ENCODE measurements around the gene CNR1.

Gene CNR1

DNA sequence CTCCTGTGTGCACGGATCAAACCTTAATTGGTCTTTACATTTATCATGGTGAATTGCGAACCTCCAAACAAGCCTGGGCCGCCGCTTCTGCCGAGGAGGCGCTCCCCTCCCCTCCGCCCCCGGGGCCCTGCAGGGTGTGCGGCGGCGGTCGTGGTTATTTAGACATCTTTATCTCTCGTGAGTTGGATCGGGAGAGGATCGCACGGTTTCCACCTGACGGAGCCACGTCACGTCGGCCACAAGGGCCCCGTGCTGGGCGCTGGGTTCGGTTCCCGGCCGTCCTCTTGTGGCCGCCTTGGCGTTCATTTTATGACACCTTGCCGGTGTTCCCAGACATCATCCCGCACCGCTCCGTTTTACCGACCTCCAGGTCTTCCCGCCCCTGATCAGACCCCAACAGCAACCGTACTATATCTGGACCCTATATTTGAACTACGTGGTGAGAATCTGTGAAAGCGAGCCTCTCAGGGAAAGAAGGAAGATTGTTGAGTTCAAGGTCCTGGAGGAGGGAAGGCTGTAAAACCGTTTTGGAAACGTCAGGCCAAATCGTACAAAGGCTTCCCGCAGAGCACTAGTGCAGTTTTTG is 1.3 kb upstream of the CNR1 start:
- H3K14ac ChIP-seq (ENCODE audit: low read length): no peak overlapping the region
- H3K9me3 ChIP-seq (replicated peaks in 1 of 2; ENCODE audit: control insufficient read depth in 2 of 2, insufficient read depth in 1 of 2, low read depth in 1 of 2, low read length in 2 of 2): no peaks in the 10 kb centered on the region
- H3K4me1 ChIP-seq (ENCODE audit: control insufficient read depth in 2 of 2, insufficient read depth in 1 of 2, low read depth in 1 of 2, low read length in 2 of 2): peaks cover 2 to 4% of the 10 kb centered on the region in 2 donors
- no peak overlapping the region for H3K27ac ChIP-seq (replicated peaks; ENCODE audit: low read length)
- H2BK15ac ChIP-seq (ENCODE audit: low read length): no peak overlapping the region
- H4K91ac ChIP-seq (ENCODE audit: low read depth, low read length, poor library complexity): no peak overlapping the region
- H3K4ac ChIP-seq (ENCODE audit: low read length): no peak overlapping the region
- peaks cover 7 to 76% (median 31%) of the 10 kb centered on the region in 3 experiments for H3K27me3 ChIP-seq (ENCODE audit: control insufficient read depth in 3 of 3, insufficient read depth in 3 of 3, low read depth in 1 of 3, low read length in 3 of 3)
- H2BK5ac ChIP-seq (ENCODE audit: low read length): no peak overlapping the region
- no peaks in the 10 kb centered on the region for H3K36me3 ChIP-seq (replicated peaks in 1 of 2; ENCODE audit: control insufficient read depth in 2 of 2, insufficient read depth in 2 of 2, low read length in 2 of 2)
- no peak overlapping the region for H2BK120ac ChIP-seq (ENCODE audit: low read depth, low read length)
- H3K4me3 ChIP-seq (ENCODE audit: low read length in 2 of 2): peak overlapping the region in 1 of 2 donors; percentile 79
- no peak overlapping the region for H3K23ac ChIP-seq (ENCODE audit: low read depth, low read length, poor library complexity)
- H4K8ac ChIP-seq (ENCODE audit: low read depth, low read length): no peak overlapping the region
- DNase-seq (ENCODE audit: low spot score): no peak
- H2AK5ac ChIP-seq (ENCODE audit: low read depth, low read length): no peak overlapping the region
- no CpG with 5 or more reads among the region's 40 CpGs for WGBS, 2 donors (ENCODE audit: extremely low coverage in 2 of 2, insufficient read length in 2 of 2, insufficient replicate concordance in 1 of 2)
- peak overlapping the region; percentile 91 for H3K4me2 ChIP-seq (ENCODE audit: insufficient read depth, low read length, poor library complexity, severe bottlenecking)
- no peak overlapping the region for H2BK12ac ChIP-seq (ENCODE audit: low read length)
- H2AFZ ChIP-seq (ENCODE audit: low read length): peak overlapping the region; percentile 99
- no peaks in the 10 kb centered on the region for H3K79me1 ChIP-seq (ENCODE audit: low read depth, low read length)
- no peak overlapping the region for H3K9ac ChIP-seq (ENCODE audit: low read depth, low read length, poor library complexity)
- H3K18ac ChIP-seq (ENCODE audit: low read length): no peak overlapping the region

DNA sequence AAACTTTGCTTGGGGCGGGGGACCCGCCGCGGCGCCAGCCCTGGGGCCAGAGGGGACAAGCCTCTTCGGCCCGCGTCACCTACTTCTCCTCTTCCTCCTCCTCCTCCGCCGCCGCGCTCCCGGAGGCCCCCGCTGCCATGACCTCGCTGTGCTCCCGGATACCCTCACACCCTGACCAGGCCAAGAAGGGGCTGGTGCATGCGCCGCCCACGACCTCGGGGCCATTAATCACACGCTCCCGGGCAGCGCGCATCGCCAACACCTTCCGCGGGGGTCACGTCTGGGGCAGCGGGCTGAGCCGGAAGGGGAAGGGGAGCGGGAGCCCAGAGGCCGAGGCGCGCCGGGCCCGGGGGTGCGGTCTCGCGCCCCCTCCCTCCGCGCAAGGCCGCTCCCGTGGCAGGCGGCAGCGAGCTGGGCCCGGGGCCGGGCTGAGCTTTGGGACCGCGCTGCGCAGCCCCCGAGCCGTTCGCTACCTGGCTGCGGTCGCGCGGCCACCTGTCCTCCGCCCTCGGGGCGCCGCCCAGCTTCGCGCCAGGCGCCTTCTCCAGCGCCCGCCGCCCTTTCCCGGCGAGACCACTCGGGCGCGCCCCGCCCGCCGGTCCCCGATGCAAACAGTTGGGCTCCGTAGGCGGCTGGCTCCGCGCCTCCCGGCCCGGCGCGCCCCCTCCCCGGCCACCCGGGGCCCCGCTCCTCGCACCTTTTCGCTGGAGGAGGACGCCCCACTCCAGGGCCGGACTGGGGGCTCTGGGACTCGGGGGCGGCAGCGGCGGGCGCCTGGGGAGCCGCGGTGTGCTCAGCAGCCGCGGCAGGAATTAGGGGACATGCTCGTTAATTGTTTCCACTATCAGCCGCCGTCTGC is 575 bp upstream of the CNR1 start:
- Histone ChIP-seq H3K9me3 (replicated peaks in 1 of 2; ENCODE audit: control insufficient read depth in 2 of 2, insufficient read depth in 1 of 2, low read depth in 1 of 2, low read length in 2 of 2) (no peaks in the 10 kb centered on the region), H2AFZ (ENCODE audit: low read length) (peak overlapping the region; percentile 99), H2BK5ac (ENCODE audit: low read length) (no peak overlapping the region), H3K4me2 (ENCODE audit: insufficient read depth, low read length, poor library complexity, severe bottlenecking) (peak overlapping the region; percentile 91), H3K23ac (ENCODE audit: low read depth, low read length, poor library complexity) (peak overlapping the region; percentile 8), H3K4me3 (ENCODE audit: low read length in 2 of 2) (peak overlapping the region; percentile 47 to 79), H4K91ac (ENCODE audit: low read depth, low read length, poor library complexity) (no peak overlapping the region), H2BK15ac (ENCODE audit: low read length) (peak overlapping the region; percentile 73), H2BK12ac (ENCODE audit: low read length) (no peak overlapping the region), H3K27me3 (ENCODE audit: control insufficient read depth in 3 of 3, insufficient read depth in 3 of 3, low read depth in 1 of 3, low read length in 3 of 3) (peaks cover 7 to 77% (median 31%) of the 10 kb centered on the region in 3 experiments), H3K4me1 (ENCODE audit: control insufficient read depth in 2 of 2, insufficient read depth in 1 of 2, low read depth in 1 of 2, low read length in 2 of 2) (peaks cover 2 to 4% of the 10 kb centered on the region in 2 donors), H4K8ac (ENCODE audit: low read depth, low read length) (no peak overlapping the region), H3K36me3 (replicated peaks in 1 of 2; ENCODE audit: control insufficient read depth in 2 of 2, insufficient read depth in 2 of 2, low read length in 2 of 2) (no peaks in the 10 kb centered on the region), H3K79me1 (ENCODE audit: low read depth, low read length) (no peaks in the 10 kb centered on the region), H3K27ac (replicated peaks; ENCODE audit: low read length) (no peak overlapping the region), H3K9ac (ENCODE audit: low read depth, low read length, poor library complexity) (peak overlapping the region; percentile 87), H2BK120ac (ENCODE audit: low read depth, low read length) (peak overlapping the region; percentile 52), H3K18ac (ENCODE audit: low read length) (peak overlapping the region; percentile 94), H3K4ac (ENCODE audit: low read length) (peak overlapping the region; percentile 53), H3K14ac (ENCODE audit: low read length) (peak overlapping the region; percentile 77), H2AK5ac (ENCODE audit: low read depth, low read length) (no peak overlapping the region)
- no CpG with 5 or more reads among the region's 103 CpGs for WGBS, 2 donors (ENCODE audit: extremely low coverage in 2 of 2, insufficient read length in 2 of 2, insufficient replicate concordance in 1 of 2)
- peak; percentile 21 for DNase-seq (ENCODE audit: low spot score)

DNA sequence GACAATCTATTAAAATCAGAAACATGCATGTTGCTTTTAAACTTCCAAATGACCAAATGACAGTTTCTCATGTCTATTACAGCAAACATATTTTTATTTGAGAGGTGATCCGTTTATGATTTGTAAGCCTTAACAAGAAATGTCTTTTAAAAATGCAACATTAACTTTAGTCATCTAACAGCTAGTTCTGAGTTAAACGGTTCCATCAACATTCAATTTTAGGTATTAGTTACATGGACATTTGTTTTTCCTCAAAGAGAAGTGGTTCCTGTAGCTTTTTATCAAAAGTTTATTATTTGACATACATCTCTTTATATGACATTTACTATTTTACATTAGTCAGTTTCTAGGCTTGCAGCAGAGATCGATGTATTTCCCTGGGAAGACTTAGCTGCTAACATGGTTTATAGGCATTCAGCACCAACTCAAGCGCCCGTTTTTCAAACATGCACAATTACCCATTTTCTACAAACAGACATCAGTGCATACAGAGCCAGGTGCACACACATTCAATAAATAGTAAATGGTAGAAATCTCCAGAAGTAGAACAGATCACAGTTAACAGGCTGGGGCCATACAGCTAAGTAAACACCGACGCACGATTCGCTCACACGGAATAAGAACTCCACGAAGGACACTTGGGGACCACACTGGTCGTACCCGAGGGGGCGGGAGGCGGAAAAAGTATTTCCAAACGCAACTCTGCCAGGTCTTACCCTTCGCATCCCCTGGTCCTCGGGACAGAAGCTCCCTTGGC is 882 bp downstream of the CNR1 start:
- Histone ChIP-seq H3K79me1 (ENCODE audit: low read depth, low read length) (no peaks in the 10 kb centered on the region), H3K23ac (ENCODE audit: low read depth, low read length, poor library complexity) (peak overlapping the region; percentile 8), H3K4me2 (ENCODE audit: insufficient read depth, low read length, poor library complexity, severe bottlenecking) (peak overlapping the region; percentile 91), H2AK5ac (ENCODE audit: low read depth, low read length) (no peak overlapping the region), H3K4me1 (ENCODE audit: control insufficient read depth in 2 of 2, insufficient read depth in 1 of 2, low read depth in 1 of 2, low read length in 2 of 2) (peaks cover 2 to 4% of the 10 kb centered on the region in 2 donors), H2BK12ac (ENCODE audit: low read length) (no peak overlapping the region), H4K8ac (ENCODE audit: low read depth, low read length) (no peak overlapping the region), H2BK120ac (ENCODE audit: low read depth, low read length) (no peak overlapping the region), H3K27ac (replicated peaks; ENCODE audit: low read length) (no peak overlapping the region), H4K91ac (ENCODE audit: low read depth, low read length, poor library complexity) (no peak overlapping the region), H3K4ac (ENCODE audit: low read length) (no peak overlapping the region), H3K9ac (ENCODE audit: low read depth, low read length, poor library complexity) (no peak overlapping the region), H3K9me3 (replicated peaks in 1 of 2; ENCODE audit: control insufficient read depth in 2 of 2, insufficient read depth in 1 of 2, low read depth in 1 of 2, low read length in 2 of 2) (no peaks in the 10 kb centered on the region), H2AFZ (ENCODE audit: low read length) (peak overlapping the region; percentile 99), H3K27me3 (ENCODE audit: control insufficient read depth in 3 of 3, insufficient read depth in 3 of 3, low read depth in 1 of 3, low read length in 3 of 3) (peaks cover 7 to 72% (median 30%) of the 10 kb centered on the region in 3 experiments), H2BK5ac (ENCODE audit: low read length) (no peak overlapping the region), H3K4me3 (ENCODE audit: low read length in 2 of 2) (peak overlapping the region; percentile 47 to 79), H3K36me3 (replicated peaks in 1 of 2; ENCODE audit: control insufficient read depth in 2 of 2, insufficient read depth in 2 of 2, low read length in 2 of 2) (no peaks in the 10 kb centered on the region), H3K14ac (ENCODE audit: low read length) (no peak overlapping the region), H2BK15ac (ENCODE audit: low read length) (peak overlapping the region; percentile 63), H3K18ac (ENCODE audit: low read length) (peak overlapping the region; percentile 89)
- DNase-seq (ENCODE audit: low spot score): no peak
- WGBS, 2 donors (ENCODE audit: extremely low coverage in 2 of 2, insufficient read length in 2 of 2, insufficient replicate concordance in 1 of 2): no CpG with 5 or more reads among the region's 18 CpGs
